OCI-LY1 (cell line): Measurements from ENCODE around the gene MRPL42.
A peak's percentile ranks its signal among the peaks of the same experiment; 100 is the strongest.

Source experiments
- EZH2 ChIP-seq: fragments of 200-600 bp; sonication (generic), shearing (Covaris generic); IDR thresholded peaks from 2 replicates; pipeline ENCODE4 v1.8.0; 2017; ENCODE audit warnings: borderline replicate concordance, mixed run types, mild to moderate bottlenecking, antibody characterized with exemption, low read length, moderate library complexity, mixed read lengths
- TF ChIP-seq, protein P1 (sequence below): fragments of 200-600 bp; sonication (generic), shearing (Covaris generic); IDR thresholded peaks from 2 replicates; pipeline ENCODE4 v1.5.1; 2017; ENCODE audit warnings: mild to moderate bottlenecking, antibody characterized with exemption, low read length, moderate library complexity, mixed read lengths

DNA sequence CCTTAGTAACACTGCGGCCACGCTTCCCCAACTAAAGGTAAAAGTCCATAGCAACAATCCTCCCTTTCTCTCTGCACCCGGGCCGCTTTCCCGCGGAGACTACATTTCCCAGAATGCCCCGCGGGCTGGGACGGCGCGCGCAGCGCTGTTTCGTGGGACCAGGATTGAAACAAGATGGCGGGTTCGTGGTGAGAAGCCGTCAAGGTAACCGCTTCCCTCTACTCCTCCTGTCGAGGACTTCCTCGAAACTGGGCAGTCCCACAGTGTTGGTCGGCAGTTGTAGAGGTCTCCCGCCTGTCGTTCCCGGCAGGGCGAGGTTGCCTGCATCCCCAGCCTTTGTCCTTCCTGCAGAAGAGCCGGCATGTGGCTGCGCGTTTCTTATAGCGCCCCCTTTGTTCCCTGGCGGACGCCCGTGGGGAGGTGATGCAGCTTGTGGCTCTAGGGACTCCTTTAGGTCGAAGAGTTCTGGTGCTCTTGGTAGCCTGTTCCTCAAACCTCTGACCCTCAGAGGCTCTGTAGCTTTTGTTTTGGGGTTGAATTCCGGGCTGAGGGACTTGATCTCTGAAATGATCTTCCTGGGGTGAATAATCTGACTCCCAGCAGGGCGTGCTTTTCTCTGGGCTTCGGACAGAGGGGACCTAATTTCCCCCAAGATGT is at the start of gene MRPL42:
- TF ChIP-seq, protein P1, sequence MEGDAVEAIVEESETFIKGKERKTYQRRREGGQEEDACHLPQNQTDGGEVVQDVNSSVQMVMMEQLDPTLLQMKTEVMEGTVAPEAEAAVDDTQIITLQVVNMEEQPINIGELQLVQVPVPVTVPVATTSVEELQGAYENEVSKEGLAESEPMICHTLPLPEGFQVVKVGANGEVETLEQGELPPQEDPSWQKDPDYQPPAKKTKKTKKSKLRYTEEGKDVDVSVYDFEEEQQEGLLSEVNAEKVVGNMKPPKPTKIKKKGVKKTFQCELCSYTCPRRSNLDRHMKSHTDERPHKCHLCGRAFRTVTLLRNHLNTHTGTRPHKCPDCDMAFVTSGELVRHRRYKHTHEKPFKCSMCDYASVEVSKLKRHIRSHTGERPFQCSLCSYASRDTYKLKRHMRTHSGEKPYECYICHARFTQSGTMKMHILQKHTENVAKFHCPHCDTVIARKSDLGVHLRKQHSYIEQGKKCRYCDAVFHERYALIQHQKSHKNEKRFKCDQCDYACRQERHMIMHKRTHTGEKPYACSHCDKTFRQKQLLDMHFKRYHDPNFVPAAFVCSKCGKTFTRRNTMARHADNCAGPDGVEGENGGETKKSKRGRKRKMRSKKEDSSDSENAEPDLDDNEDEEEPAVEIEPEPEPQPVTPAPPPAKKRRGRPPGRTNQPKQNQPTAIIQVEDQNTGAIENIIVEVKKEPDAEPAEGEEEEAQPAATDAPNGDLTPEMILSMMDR, result peak; percentile 94
- no peak for TF ChIP-seq EZH2
